ENCODE measurements around the gene KCNIP1. TPM values are rescaled to one million over a fixed set of nuclear protein-coding genes. Genes with fewer than 3 reads are reported as not detected.

KCNIP1 gene
- total and polyA plus RNA-seq, 2 of the 8 experiments (the other 6 are each of a cell fraction or from before 2014, with no cell fraction given): 0.52 to 0.83 TPM

DNA sequence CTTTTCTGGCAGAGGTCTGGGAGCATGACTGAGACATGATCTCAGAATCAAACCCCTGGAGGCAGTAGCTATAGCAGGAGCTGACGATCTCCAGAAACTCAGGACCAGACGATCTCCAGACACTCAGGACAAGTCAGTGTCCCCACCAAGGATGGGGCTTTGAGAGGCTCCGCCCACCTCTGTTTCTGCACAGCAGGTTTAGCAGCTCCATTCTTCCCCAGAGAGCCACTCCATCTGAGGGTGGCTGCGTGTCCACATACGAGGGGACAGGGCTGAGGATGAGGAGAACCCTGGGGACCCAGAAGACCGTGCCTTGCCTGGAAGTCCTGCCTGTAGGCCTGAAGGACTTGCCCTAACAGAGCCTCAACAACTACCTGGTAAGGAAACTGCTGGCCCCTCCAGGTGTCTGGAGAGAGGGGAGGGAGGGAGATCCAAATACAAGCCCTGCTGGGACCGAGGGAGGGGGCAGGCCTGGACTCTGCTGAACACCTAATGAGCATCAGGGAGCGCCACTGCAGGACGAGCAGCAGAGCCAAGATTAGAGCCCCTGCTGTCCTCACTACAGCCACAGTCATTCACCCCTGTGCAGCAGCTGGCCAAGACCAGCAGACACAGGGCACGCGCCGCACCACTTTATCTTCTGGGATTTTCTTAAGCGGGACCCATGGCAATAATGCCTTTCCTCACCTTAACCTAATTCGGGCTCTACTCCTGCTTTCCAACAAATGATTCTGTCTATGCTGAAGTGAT, 279.9 kb downstream of the KCNIP1 start, which contains the start of gene GABRP (continued):
- TF ChIP-seq CHD7 (IDR thresholded peaks at IDR 0.05; ENCODE audit: insufficient replicate concordance, low read length): no peak
- TF ChIP-seq SIRT6 (IDR thresholded peaks at IDR 0.05; ENCODE audit: low read length): no peak
- no peak for TF ChIP-seq EP300 (IDR thresholded peaks at IDR 0.05; ENCODE audit: borderline replicate concordance in 1 of 2, low read depth in 2 of 2, low read length in 2 of 2)
- TF ChIP-seq POLR2AphosphoS5 (IDR thresholded peaks at IDR 0.05; ENCODE audit: low read depth, low read length): no peak
- no peak for TF ChIP-seq POLR2A (IDR thresholded peaks at IDR 0.05; ENCODE audit: control extremely low read depth in 1 of 2, low read depth in 2 of 2, low read length in 2 of 2)
- no peak for TF ChIP-seq KDM4A (IDR thresholded peaks at IDR 0.05; ENCODE audit: low read depth, low read length, severe bottlenecking)
- TF ChIP-seq, protein P1, sequence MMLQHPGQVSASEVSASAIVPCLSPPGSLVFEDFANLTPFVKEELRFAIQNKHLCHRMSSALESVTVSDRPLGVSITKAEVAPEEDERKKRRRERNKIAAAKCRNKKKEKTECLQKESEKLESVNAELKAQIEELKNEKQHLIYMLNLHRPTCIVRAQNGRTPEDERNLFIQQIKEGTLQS (IDR thresholded peaks at IDR 0.05; ENCODE audit: insufficient read depth, low read depth, low read length): no peak
- TF ChIP-seq MAFK (IDR thresholded peaks at IDR 0.05; ENCODE audit: low read depth, low read length): no peak
- TF ChIP-seq CBX5 (IDR thresholded peaks at IDR 0.05; ENCODE audit: low read depth, low read length): no peak
- no peak for TF ChIP-seq TAF1 (IDR thresholded peaks at IDR 0.05; ENCODE audit: low read depth, low read length)

Measured in H1 (cell line).